ENCODE measurements around the gene NRXN3.

DNA sequence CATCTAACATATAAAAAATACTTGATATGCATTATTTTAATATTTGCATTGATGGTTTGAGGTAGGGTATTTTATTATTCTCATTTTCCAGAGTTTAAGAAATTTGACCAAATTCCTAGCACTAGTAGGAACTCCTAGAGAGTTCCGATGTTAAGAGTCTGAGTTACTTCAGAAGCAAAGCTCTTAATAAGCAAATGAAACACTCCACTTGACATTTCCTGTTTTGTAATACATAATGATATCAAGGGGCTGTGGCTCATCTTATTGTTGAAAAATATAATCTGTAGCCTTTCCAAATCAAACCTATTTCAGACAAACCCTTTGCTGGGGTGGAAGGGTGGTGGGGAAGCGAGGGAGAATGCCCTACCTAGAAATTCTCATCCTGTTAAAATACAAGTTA lies 1685.6 kb downstream of the NRXN3 start:
- no peak for TF ChIP-seq EP300 (IDR thresholded peaks at IDR 0.05; ENCODE audit: low read depth)
- TF ChIP-seq, protein P1, sequence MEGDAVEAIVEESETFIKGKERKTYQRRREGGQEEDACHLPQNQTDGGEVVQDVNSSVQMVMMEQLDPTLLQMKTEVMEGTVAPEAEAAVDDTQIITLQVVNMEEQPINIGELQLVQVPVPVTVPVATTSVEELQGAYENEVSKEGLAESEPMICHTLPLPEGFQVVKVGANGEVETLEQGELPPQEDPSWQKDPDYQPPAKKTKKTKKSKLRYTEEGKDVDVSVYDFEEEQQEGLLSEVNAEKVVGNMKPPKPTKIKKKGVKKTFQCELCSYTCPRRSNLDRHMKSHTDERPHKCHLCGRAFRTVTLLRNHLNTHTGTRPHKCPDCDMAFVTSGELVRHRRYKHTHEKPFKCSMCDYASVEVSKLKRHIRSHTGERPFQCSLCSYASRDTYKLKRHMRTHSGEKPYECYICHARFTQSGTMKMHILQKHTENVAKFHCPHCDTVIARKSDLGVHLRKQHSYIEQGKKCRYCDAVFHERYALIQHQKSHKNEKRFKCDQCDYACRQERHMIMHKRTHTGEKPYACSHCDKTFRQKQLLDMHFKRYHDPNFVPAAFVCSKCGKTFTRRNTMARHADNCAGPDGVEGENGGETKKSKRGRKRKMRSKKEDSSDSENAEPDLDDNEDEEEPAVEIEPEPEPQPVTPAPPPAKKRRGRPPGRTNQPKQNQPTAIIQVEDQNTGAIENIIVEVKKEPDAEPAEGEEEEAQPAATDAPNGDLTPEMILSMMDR (IDR thresholded peaks at IDR 0.05): no peak
- no peak for TF ChIP-seq POLR2AphosphoS5 (IDR thresholded peaks at IDR 0.05)
- no peak for TF ChIP-seq POLR2A (IDR thresholded peaks at IDR 0.05)
